Gastrocnemius medialis (tissue), 4 donors: Measurements from ENCODE around the gene LARP4B. TPM values are rescaled to one million over a fixed set of nuclear protein-coding genes. Genes with fewer than 3 reads are reported as not detected.

ENCODE experiments used
- ATAC-seq, 2 donors: fragments of 150-250 bp; one replicate each; pipeline ENCODE4 v1.9.1; 2016
- DNase-seq, 2 donors: peaks; one replicate each; pipeline ENCODE4 v3.0.0-alpha.2; 2019
- H3K27ac ChIP-seq, 4 donors: fragments of 200-600 bp; sonication (generic); 1 replicate in 1 of 4; 2 replicates in 3 of 4; pipeline ENCODE4 v1.5.1; 2016 to 2018; ENCODE audit warnings: mild to moderate bottlenecking in 2 of 4, moderate library complexity in 1 of 4
- H3K27me3 ChIP-seq, 3 donors: fragments of 200-600 bp; sonication (generic) in 2 of 3; 1 replicate in 1 of 3; 2 replicates in 2 of 3; pipeline versions ENCODE4 v1.5.1 to v1.6.0; 2016 to 2019; ENCODE audit warnings: mild to moderate bottlenecking in 1 of 3, moderate library complexity in 1 of 3
- H3K36me3 ChIP-seq, 2 donors: fragments of 200-600 bp; sonication (generic) in 1 of 2; one replicate each; pipeline ENCODE4 v1.5.1; 2017 to 2018
- H3K4me1 ChIP-seq, 2 donors: fragments of 200-600 bp; sonication (generic) in 1 of 2; one replicate each; pipeline ENCODE4 v1.5.1; 2016 to 2017; ENCODE audit warnings: mild to moderate bottlenecking in 2 of 2
- H3K4me3 ChIP-seq, 4 donors: fragments of 200-600 bp; sonication (generic) in 3 of 4; 1 replicate in 1 of 4; 2 replicates in 3 of 4; pipeline ENCODE4 v1.5.1; 2016 to 2019; ENCODE audit warnings: mild to moderate bottlenecking in 2 of 4
- H3K9me3 ChIP-seq, 3 donors: fragments of 200-600 bp; sonication (generic) in 2 of 3; 1 replicate in 1 of 3; 2 replicates in 2 of 3; pipeline ENCODE4 v1.5.1; 2016 to 2019
- CTCF ChIP-seq, 5 experiments: fragments of 450-650 bp in 3 of 5; fragments of 200-600 bp in 2 of 5; sonication (generic) in 2 of 5; IDR thresholded peaks in 4 of 5; conservative IDR thresholded peaks in 1 of 5; 1 replicate in 4 of 5; 2 replicates in 1 of 5; pipeline ENCODE4 v1.5.1; 2016 to 2019; ENCODE audit warnings: antibody characterized with exemption in 5 of 5, mild to moderate bottlenecking in 3 of 5, moderate library complexity in 3 of 5
- POLR2A ChIP-seq, 2 donors: fragments of 450-650 bp; IDR thresholded peaks; one replicate each; pipeline ENCODE4 v1.6.1; 2017; ENCODE audit warnings: antibody characterized with exemption in 2 of 2, mild to moderate bottlenecking in 2 of 2, moderate library complexity in 2 of 2
- in situ Hi-C, 4 donors: fragments of 200-750 bp; cut with MboI; loops; one replicate each; pipeline versions ENCODE4 v1.15.0 to v1.8.0; 2017; ENCODE audit warnings: low sequenced_read_pairs in 4 of 4
- intact Hi-C: fragments of 100-400 bp; cut with DNase I; formaldehyde crosslinking; loops from one replicate; pipeline ENCODE4 v1.15.1; 2023; ENCODE audit warnings: low total_unique reads
- total RNA-seq, 4 donors: library from RNA; depleted of rRNA; stranded (reverse); fragments of >200 nt; gene quantifications; one replicate each; pipeline versions ENCODE4 v1.1.0 to v1.2.3, GENCODE V29; 2016

LARP4B gene
- total RNA-seq, 4 donors from 2014 or later: 29.7 to 45.6 (median 40.0) TPM

- in situ Hi-C loops (no loop called here), intact Hi-C loops (no loop called here)
- ATAC-seq: no peak
- Histone ChIP-seq H3K27ac (no peak overlapping the region), H3K9me3 (no peaks in the 10 kb centered on the region), H3K4me3 (no peak overlapping the region), H3K4me1 (peaks cover 10 to 11% of the 10 kb centered on the region in 2 donors), H3K27me3 (no peaks in the 10 kb centered on the region), H3K36me3 (peaks cover 0 to 42% of the 10 kb centered on the region in 2 donors)
- no peak for DNase-seq
- no peak for TF ChIP-seq CTCF (IDR thresholded peaks at IDR 0.05 in 4 of 5, conservative IDR thresholded peaks at IDR 0.05 in 1 of 5)
- TF ChIP-seq POLR2A (IDR thresholded peaks at IDR 0.05): no peak
These were observed 87.8 kb downstream of the LARP4B start for GRCh38 chr10:843703-844102.

DNA sequence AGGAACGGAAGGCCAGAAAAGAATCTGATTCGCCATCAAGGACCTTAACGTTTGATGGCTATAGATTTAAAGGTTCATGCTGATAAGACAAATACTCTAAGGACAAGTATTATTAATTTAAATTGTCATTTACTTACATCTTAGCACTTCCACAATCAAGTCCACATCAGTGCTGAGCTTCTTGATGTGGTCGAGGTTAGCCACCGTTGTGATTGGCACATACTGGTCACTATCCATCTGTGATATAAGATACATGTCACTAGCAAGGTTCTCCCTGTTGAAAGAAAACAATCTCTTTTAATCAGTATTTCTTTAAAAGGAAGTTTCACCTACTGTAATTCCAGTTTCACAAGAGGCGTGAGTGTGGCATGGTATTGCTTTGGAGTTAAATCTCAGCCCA, 88.7 kb downstream of the LARP4B start:
- H3K36me3 ChIP-seq: peaks cover 0 to 42% of the 10 kb centered on the region in 2 donors
- intact Hi-C loops (no loop called here), in situ Hi-C loops (no loop called here)
- DNase-seq (no peak), ATAC-seq (no peak)
- no peaks in the 10 kb centered on the region for H3K9me3 ChIP-seq
- H3K27ac ChIP-seq: no peak overlapping the region
- no peak overlapping the region for H3K4me3 ChIP-seq
- peaks cover 10 to 11% of the 10 kb centered on the region in 2 donors for H3K4me1 ChIP-seq
- TF ChIP-seq POLR2A (IDR thresholded peaks at IDR 0.05) (no peak), CTCF (IDR thresholded peaks at IDR 0.05 in 4 of 5, conservative IDR thresholded peaks at IDR 0.05 in 1 of 5) (no peak)
- H3K27me3 ChIP-seq: no peaks in the 10 kb centered on the region

- Histone ChIP-seq H3K27ac (no peak overlapping the region), H3K4me3 (no peak overlapping the region), H3K36me3 (peaks cover 0 to 42% of the 10 kb centered on the region in 2 donors), H3K9me3 (no peaks in the 10 kb centered on the region), H3K27me3 (no peaks in the 10 kb centered on the region), H3K4me1 (peaks cover 4 to 6% of the 10 kb centered on the region in 2 donors)
- ATAC-seq: no peak
- TF ChIP-seq CTCF (IDR thresholded peaks at IDR 0.05 in 4 of 5, conservative IDR thresholded peaks at IDR 0.05 in 1 of 5) (no peak), POLR2A (IDR thresholded peaks at IDR 0.05) (no peak)
- in situ Hi-C loops: no loop called here
- intact Hi-C loops: no loop called here
- DNase-seq: no peak
These were observed 90.0 kb downstream of the LARP4B start for GRCh38 chr10:841535-841934.

- in situ Hi-C loops (no loop called here), intact Hi-C loops (no loop called here)
- H3K9me3 ChIP-seq: no peaks in the 10 kb centered on the region
- DNase-seq (no peak), ATAC-seq (no peak)
- TF ChIP-seq POLR2A (IDR thresholded peaks at IDR 0.05): no peak
- TF ChIP-seq CTCF (IDR thresholded peaks at IDR 0.05 in 4 of 5, conservative IDR thresholded peaks at IDR 0.05 in 1 of 5): no peak
- no peak overlapping the region for H3K27ac ChIP-seq
- H3K4me3 ChIP-seq: no peak overlapping the region
- peaks cover 0 to 50% of the 10 kb centered on the region in 2 donors for H3K36me3 ChIP-seq
- H3K4me1 ChIP-seq: no peaks in the 10 kb centered on the region
- H3K27me3 ChIP-seq: no peaks in the 10 kb centered on the region
These were observed 91.8 kb downstream of the LARP4B start for GRCh38 chr10:839550-840205.

DNA sequence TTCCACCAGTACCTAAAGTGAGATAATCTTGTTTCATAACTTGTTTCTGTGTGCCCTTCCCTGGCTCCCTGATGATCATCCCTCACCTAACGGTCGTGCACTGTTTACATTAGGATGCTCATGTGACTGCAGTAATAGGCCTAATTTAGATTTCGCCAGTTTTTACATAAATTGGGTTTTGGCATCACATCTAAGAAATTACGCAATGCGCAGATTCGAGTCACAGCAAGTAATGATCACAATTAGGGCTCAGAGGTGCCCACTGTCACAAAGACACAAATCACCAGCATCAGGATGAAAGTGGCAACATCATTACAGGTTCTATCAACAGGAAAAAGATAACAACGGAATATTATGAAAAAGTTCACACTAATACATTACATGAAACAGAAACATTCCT, 94.7 kb downstream of the LARP4B start:
- DNase-seq: no peak
- no peaks in the 10 kb centered on the region for H3K27me3 ChIP-seq
- H3K27ac ChIP-seq: no peak overlapping the region
- H3K4me1 ChIP-seq: no peaks in the 10 kb centered on the region
- TF ChIP-seq POLR2A (IDR thresholded peaks at IDR 0.05): no peak
- no peak for TF ChIP-seq CTCF (IDR thresholded peaks at IDR 0.05 in 4 of 5, conservative IDR thresholded peaks at IDR 0.05 in 1 of 5)
- ATAC-seq: no peak
- intact Hi-C loops (no loop called here), in situ Hi-C loops (no loop called here)
- no peak overlapping the region for H3K4me3 ChIP-seq
- no peaks in the 10 kb centered on the region for H3K9me3 ChIP-seq
- H3K36me3 ChIP-seq: peaks cover 0 to 33% of the 10 kb centered on the region in 2 donors
